HEK293 (cell line): Measurements from ENCODE around the gene KCNJ5.
A peak's percentile ranks its signal among the peaks of the same experiment; 100 is the strongest.

Experiments
- CTCF ChIA-PET: fragments of 350-600 bp; formaldehyde crosslinking; extraction: SDS; loops from one replicate; lab custom pipeline; 2021; ENCODE audit warnings: antibody characterized with exemption; lab: Yijun Ruan, JAX
- POLR2A ChIA-PET: fragments of 300-600 bp; formaldehyde crosslinking; extraction: SDS; loops from one replicate; lab custom pipeline; 2020; ENCODE audit warnings: antibody characterized with exemption, inconsistent platforms; lab: Yijun Ruan, JAX
- H3K27ac ChIP-seq: fragments of 200-500 bp; sonication (Bioruptor generic); 2 replicates; pipeline ENCODE4 v1.5.1; 2014; ENCODE audit warnings: low read depth, low read length, control low read depth, inconsistent platforms; ENCODE audit errors: extremely low read depth
- H3K36me3 ChIP-seq, 2 experiments: fragments of 200-500 bp in 1 of 2; sonication (Bioruptor generic) in 1 of 2; 1 replicate in 1 of 2; 2 replicates in 1 of 2; pipeline ENCODE4 v1.5.1; 2014 to 2017; ENCODE audit warnings: inconsistent platforms in 2 of 2, low read length in 2 of 2; ENCODE audit not compliant: control insufficient read depth in 2 of 2, insufficient read depth in 1 of 2
- H3K4me1 ChIP-seq: fragments of 200-500 bp; sonication (Bioruptor generic); 2 replicates; pipeline ENCODE4 v1.5.1; 2014; ENCODE audit warnings: mild to moderate bottlenecking, low read length, inconsistent platforms; ENCODE audit not compliant: control insufficient read depth, insufficient read depth
- H3K4me3 ChIP-seq: 2 replicates; pipeline ENCODE4 v1.5.1; 2011; ENCODE audit warnings: low read depth, mild to moderate bottlenecking, control low read depth, low read length, moderate library complexity
- H3K9me3 ChIP-seq: fragments of 200-500 bp; sonication (Bioruptor generic); 2 replicates; pipeline ENCODE4 v1.5.1; 2014; ENCODE audit warnings: low read depth, low read length, inconsistent platforms; ENCODE audit not compliant: control insufficient read depth, insufficient read depth
- GLI4 ChIP-seq: fragments of 450-650 bp; formaldehyde crosslinking; IDR thresholded peaks from 2 replicates; pipeline ENCODE4 v1.5.1; 2016; ENCODE audit warnings: missing biosample characterization, missing genetic modification characterization
- KLF1 ChIP-seq: fragments of 450-650 bp; formaldehyde crosslinking; IDR thresholded peaks from 2 replicates; pipeline ENCODE4 v1.5.1; 2016; ENCODE audit warnings: missing biosample characterization, missing genetic modification characterization
- MEIS1 ChIP-seq: sonication (generic); formaldehyde crosslinking; IDR thresholded peaks from 2 replicates; pipeline ENCODE4 v1.8.1; 2022; ENCODE audit warnings: missing genetic modification reagents, mild to moderate bottlenecking, borderline replicate concordance
- PRDM1 ChIP-seq: fragments of 450-650 bp; formaldehyde crosslinking; IDR thresholded peaks from 2 replicates; pipeline ENCODE4; 2016; ENCODE audit warnings: missing biosample characterization, missing genetic modification characterization
- REPIN1 ChIP-seq: fragments of 450-650 bp; formaldehyde crosslinking; IDR thresholded peaks from 2 replicates; pipeline ENCODE4 v1.5.1; 2017; ENCODE audit warnings: missing biosample characterization, missing genetic modification characterization, low read depth
- SALL2 ChIP-seq: fragments of 450-650 bp; formaldehyde crosslinking; IDR thresholded peaks from 2 replicates; pipeline ENCODE4 v1.5.0; 2017; ENCODE audit warnings: missing biosample characterization, mild to moderate bottlenecking, missing genetic modification characterization, borderline replicate concordance
- ZIC2 ChIP-seq: fragments of 450-650 bp; formaldehyde crosslinking; IDR thresholded peaks from 2 replicates; pipeline ENCODE4 v1.5.1; 2016; ENCODE audit warnings: missing biosample characterization, missing genetic modification characterization
- ZNF2 ChIP-seq: fragments of 450-650 bp; formaldehyde crosslinking; IDR thresholded peaks from 2 replicates; pipeline ENCODE4 v1.5.1; 2016; ENCODE audit warnings: missing biosample characterization, missing genetic modification characterization
- ZNF239 ChIP-seq: fragments of 450-650 bp; formaldehyde crosslinking; IDR thresholded peaks from 2 replicates; pipeline ENCODE4 v1.5.1; 2016; ENCODE audit warnings: missing biosample characterization, missing genetic modification characterization
- ZNF404 ChIP-seq: fragments of 450-650 bp; formaldehyde crosslinking; IDR thresholded peaks from 2 replicates; pipeline ENCODE4 v1.5.1; 2017; ENCODE audit warnings: missing biosample characterization, missing genetic modification characterization
- ZNF433 ChIP-seq: fragments of 450-650 bp; formaldehyde crosslinking; IDR thresholded peaks from 2 replicates; pipeline ENCODE4 v1.5.1; 2016; ENCODE audit warnings: missing biosample characterization, missing genetic modification characterization, low read depth
- ZNF596 ChIP-seq: fragments of 450-650 bp; IDR thresholded peaks from 2 replicates; pipeline ENCODE4 v1.5.0; 2018; ENCODE audit warnings: missing biosample characterization, mild to moderate bottlenecking, missing genetic modification characterization, moderate library complexity
- ZNF629 ChIP-seq: fragments of 450-650 bp; formaldehyde crosslinking; IDR thresholded peaks from 2 replicates; pipeline ENCODE4 v1.5.1; 2017; ENCODE audit warnings: missing biosample characterization, missing genetic modification characterization
- ZNF664 ChIP-seq: fragments of 450-650 bp; formaldehyde crosslinking; IDR thresholded peaks from 2 replicates; pipeline ENCODE4 v1.5.1; 2016; ENCODE audit warnings: missing biosample characterization, missing genetic modification characterization
- ZNF707 ChIP-seq: fragments of 450-650 bp; formaldehyde crosslinking; IDR thresholded peaks from 2 replicates; pipeline ENCODE4 v1.5.1; 2016; ENCODE audit warnings: missing biosample characterization, missing genetic modification characterization
- ZNF747 ChIP-seq: fragments of 450-650 bp; formaldehyde crosslinking; IDR thresholded peaks from 2 replicates; pipeline ENCODE4 v1.5.1; 2016; ENCODE audit warnings: missing biosample characterization, missing genetic modification characterization
- ZNF792 ChIP-seq: fragments of 450-650 bp; formaldehyde crosslinking; IDR thresholded peaks from 2 replicates; pipeline ENCODE4 v1.5.1; 2016; ENCODE audit warnings: missing biosample characterization, missing genetic modification characterization
- ZSCAN16 ChIP-seq: fragments of 450-650 bp; formaldehyde crosslinking; IDR thresholded peaks from 2 replicates; pipeline ENCODE4 v1.5.1; 2016; ENCODE audit warnings: missing biosample characterization, missing genetic modification characterization
- TF ChIP-seq, protein P1 (sequence below): fragments of 450-650 bp; IDR thresholded peaks from 2 replicates; pipeline ENCODE4 v1.5.1; 2018; ENCODE audit warnings: missing biosample characterization, mild to moderate bottlenecking, missing genetic modification characterization
- TF ChIP-seq, protein P2 (sequence below): fragments of 450-650 bp; formaldehyde crosslinking; IDR thresholded peaks from 2 replicates; pipeline ENCODE4 v1.5.1; 2016; ENCODE audit warnings: missing biosample characterization, missing genetic modification characterization, low read depth
- TF ChIP-seq, protein P3 (sequence below): fragments of 450-650 bp; formaldehyde crosslinking; IDR thresholded peaks from 2 replicates; pipeline ENCODE4 v1.5.1; 2016; ENCODE audit warnings: missing biosample characterization, missing genetic modification characterization

KCNJ5 gene

DNA sequence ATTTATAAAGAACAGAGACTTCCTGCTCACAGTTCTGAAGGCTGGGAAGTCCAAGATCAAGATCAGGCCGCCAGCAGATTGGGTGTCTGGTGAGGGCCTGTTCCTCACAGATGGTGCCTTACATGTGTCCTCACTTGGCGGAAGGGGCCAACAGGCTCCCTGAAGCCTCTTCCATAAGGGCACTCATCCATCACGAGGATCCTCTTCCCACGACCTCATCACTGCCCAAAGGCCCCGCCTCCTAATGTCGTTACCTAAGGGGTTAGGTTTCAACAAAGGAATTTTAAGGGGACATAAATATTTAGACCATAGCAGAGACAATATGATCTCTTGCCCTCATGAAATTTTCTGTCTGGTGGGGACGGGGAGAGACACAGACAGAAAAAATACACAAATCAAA lies 32.9 kb downstream of the KCNJ5 start:
- no peak overlapping the region for H3K4me3 ChIP-seq
- POLR2A ChIA-PET, result no interaction called here
- H3K36me3 ChIP-seq, result no peaks in the 10 kb centered on the region
- H3K27ac ChIP-seq, result no peak overlapping the region
- no peaks in the 10 kb centered on the region for H3K9me3 ChIP-seq
- TF ChIP-seq ZNF239 (tag by site-specific recombination), result no peak
- TF ChIP-seq, protein P1, sequence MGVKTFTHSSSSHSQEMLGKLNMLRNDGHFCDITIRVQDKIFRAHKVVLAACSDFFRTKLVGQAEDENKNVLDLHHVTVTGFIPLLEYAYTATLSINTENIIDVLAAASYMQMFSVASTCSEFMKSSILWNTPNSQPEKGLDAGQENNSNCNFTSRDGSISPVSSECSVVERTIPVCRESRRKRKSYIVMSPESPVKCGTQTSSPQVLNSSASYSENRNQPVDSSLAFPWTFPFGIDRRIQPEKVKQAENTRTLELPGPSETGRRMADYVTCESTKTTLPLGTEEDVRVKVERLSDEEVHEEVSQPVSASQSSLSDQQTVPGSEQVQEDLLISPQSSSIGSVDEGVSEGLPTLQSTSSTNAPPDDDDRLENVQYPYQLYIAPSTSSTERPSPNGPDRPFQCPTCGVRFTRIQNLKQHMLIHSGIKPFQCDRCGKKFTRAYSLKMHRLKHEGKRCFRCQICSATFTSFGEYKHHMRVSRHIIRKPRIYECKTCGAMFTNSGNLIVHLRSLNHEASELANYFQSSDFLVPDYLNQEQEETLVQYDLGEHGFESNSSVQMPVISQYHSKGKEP, result no peak
- no peak for TF ChIP-seq REPIN1 (tag by site-specific recombination)
- no peak for TF ChIP-seq ZNF792 (tag by site-specific recombination)
- no peak for TF ChIP-seq ZNF596 (tag by site-specific recombination)
- no peak for TF ChIP-seq ZNF747 (tag by site-specific recombination)
- TF ChIP-seq, protein P2, sequence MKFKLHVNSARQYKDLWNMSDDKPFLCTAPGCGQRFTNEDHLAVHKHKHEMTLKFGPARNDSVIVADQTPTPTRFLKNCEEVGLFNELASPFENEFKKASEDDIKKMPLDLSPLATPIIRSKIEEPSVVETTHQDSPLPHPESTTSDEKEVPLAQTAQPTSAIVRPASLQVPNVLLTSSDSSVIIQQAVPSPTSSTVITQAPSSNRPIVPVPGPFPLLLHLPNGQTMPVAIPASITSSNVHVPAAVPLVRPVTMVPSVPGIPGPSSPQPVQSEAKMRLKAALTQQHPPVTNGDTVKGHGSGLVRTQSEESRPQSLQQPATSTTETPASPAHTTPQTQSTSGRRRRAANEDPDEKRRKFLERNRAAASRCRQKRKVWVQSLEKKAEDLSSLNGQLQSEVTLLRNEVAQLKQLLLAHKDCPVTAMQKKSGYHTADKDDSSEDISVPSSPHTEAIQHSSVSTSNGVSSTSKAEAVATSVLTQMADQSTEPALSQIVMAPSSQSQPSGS (tag by site-specific recombination), result no peak
- TF ChIP-seq ZNF707 (tag by site-specific recombination), result no peak
- TF ChIP-seq SALL2 (tag by site-specific recombination), result no peak
- TF ChIP-seq GLI4 (tag by site-specific recombination), result no peak
- TF ChIP-seq ZNF404, result no peak
- TF ChIP-seq ZNF2 (tag by site-specific recombination), result no peak
- TF ChIP-seq MEIS1, result no peak
- no peaks in the 10 kb centered on the region for H3K4me1 ChIP-seq
- CTCF ChIA-PET, result interaction anchor here (1.3 to 1.4 kb wide), 2 partner anchors 38 to 39 kb away, joined by 4 to 5 read pairs; no protein-coding TSS in a partner anchor

DNA sequence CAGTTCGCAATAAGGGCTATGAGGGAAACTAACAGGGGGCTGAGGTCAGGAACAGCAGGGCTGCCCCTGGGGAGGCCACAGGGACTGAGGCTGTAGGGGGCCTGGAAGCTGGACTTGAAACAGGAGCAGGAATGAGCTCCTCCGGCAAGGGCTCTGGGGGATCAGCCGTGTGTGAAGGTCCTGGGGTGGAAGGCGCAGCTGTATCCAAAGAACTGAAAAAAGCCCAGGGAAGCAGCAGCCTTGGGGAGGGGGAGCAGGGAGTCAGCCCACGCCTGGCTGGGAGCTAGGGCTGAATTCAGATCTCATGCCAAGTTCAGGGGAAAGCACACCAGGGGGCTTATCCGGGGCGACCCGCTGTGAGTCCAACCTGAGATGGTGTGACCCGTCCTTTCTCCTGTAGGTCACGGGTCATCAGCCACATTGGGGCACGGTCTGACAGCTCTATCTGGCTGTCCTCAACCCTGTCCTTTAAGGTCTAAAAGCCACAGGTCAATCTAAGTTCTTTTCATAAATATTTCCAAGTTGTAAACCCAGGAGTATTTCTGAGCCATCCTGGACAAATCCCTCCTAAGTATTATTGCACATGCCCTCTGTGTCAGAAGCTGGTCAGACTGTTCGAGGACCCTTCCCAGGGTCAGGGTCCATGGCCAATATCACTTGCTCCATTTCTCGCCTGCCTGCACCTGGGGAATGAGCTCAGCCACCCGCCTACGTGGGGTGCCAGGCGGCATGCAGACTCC lies 33.5 kb downstream of the KCNJ5 start:
- Histone ChIP-seq H3K4me1 (no peaks in the 10 kb centered on the region), H3K36me3 (no peaks in the 10 kb centered on the region), H3K4me3 (no peak overlapping the region), H3K27ac (no peak overlapping the region), H3K9me3 (no peaks in the 10 kb centered on the region)
- ChIA-PET CTCF (interaction anchor here (0.6 to 1.4 kb wide), 4 partner anchors 38 to 193 kb away, joined by 3 to 5 read pairs (median 4); no protein-coding TSS in a partner anchor), POLR2A (no interaction called here)
- TF ChIP-seq ZIC2 (tag by site-specific recombination), result peak; percentile 46
- TF ChIP-seq KLF1 (tag by site-specific recombination), result no peak

DNA sequence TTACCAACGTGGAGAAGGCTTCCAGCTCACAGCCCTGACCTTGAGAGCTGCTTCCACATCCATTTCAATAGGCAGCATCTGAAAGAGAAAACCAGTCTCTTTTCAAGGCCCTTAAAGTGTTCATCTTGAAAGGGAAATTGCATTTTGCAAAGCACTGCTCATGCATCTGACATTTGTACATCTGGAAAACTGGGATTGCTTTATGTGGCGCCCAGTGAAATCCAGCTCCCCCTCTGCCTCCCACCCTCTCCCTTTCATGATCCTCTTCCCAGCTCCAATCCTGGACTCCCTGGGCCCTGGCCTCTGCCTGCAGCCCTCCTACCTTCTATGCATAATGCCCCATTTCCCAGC lies 34.1 kb downstream of the KCNJ5 start:
- ChIA-PET POLR2A (no interaction called here), CTCF (interaction anchor here (0.6 to 1.4 kb wide), 6 partner anchors 32 to 193 kb away, joined by 3 to 5 read pairs (median 4); no protein-coding TSS in a partner anchor)
- no peaks in the 10 kb centered on the region for H3K9me3 ChIP-seq

DNA sequence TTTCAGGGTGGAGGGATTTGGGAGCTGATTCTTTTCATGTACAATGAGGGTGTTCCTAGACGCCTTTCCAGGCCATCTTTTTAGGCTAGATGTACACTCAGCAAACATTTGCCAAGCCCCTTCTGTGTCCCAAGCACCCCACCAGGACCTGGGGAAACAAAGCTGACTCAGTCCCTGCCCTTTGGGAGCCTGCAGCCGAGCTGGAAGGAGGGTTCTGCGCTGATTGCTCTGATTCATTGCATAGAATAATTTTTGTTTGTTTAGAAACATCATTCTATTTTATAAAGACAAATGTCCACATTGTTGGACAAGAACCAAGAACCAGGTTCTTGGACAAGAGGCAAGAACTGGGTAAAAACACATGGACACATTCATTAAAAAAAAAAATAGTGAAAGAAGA lies 34.8 kb downstream of the KCNJ5 start:
- H3K27ac ChIP-seq, result no peak overlapping the region
- TF ChIP-seq ZNF629 (no peak), ZSCAN16 (tag by site-specific recombination) (no peak), ZNF433 (tag by site-specific recombination) (no peak)
- TF ChIP-seq, protein P3, sequence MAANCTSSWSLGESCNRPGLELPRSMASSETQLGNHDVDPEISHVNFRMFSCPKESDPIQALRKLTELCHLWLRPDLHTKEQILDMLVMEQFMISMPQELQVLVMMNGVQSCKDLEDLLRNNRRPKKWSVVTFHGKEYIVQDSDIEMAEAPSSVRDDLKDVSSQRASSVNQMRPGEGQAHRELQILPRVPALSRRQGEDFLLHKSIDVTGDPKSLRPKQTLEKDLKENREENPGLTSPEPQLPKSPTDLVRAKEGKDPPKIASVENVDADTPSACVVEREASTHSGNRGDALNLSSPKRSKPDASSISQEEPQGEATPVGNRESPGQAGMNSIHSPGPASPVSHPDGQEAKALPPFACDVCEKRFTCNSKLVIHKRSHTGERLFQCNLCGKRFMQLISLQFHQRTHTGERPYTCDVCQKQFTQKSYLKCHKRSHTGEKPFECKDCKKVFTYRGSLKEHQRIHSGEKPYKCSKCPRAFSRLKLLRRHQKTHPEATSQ (tag by site-specific recombination), result no peak
- no peak overlapping the region for H3K4me3 ChIP-seq
- H3K4me1 ChIP-seq, result no peaks in the 10 kb centered on the region
- ChIA-PET POLR2A (no interaction called here), CTCF (interaction anchor here (0.6 to 1.3 kb wide), 2 partner anchors 31 to 72 kb away, joined by 3 to 5 read pairs; no protein-coding TSS in a partner anchor)
- no peaks in the 10 kb centered on the region for H3K36me3 ChIP-seq
- H3K9me3 ChIP-seq, result no peaks in the 10 kb centered on the region

More for the DNA sequence above, 34.1 kb downstream of the KCNJ5 start:
- TF ChIP-seq ZNF664 (tag by site-specific recombination) (no peak), PRDM1 (tag by site-specific recombination) (no peak)
- no peaks in the 10 kb centered on the region for H3K4me1 ChIP-seq
- no peak overlapping the region for H3K27ac ChIP-seq
- H3K36me3 ChIP-seq, result no peaks in the 10 kb centered on the region
- H3K4me3 ChIP-seq, result no peak overlapping the region
